ENCODE measurements around the gene ACO2.

DNA sequence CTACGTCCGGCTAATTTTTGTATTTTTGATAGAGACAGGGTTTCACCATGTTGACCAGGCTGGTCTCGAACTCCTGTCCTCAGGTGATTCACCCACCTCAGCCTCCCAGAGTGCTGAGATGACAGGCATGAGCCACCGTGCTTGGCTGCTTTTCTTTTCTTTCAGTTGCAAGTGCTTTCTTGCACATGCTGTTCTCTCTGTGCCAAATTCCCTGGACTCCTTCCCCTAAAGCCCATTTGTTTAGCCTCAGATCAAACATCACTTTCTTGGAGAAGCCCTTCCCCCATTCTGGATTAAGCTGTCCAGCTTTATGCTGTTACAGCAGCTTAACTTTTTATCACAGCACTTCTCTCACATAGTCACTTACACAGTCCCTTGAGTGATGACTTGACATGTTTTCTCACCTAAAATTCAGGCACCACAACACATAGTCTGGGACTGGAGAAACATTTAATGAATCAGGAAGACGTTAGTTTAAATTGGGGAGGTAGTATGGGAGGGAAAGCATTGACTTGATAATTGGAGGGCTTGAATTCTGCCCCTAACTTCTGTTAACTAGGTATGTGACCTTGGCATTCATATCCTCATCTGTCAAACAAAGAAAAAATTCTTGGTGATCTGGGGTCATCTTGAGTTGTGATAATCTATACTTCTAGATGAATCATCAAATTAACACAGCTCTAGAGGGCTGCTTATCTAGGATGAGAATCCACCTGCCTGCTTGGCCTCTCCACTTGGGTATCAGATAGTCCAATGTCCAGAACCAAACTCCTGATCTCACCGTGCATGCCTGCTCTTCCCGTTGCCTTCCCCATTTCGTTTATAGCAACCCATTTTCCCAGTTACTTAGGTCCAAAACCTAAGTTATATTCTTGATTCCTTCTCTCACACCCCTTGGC lies 18.4 kb downstream of the ACO2 start:
- TF ChIP-seq, protein P1, sequence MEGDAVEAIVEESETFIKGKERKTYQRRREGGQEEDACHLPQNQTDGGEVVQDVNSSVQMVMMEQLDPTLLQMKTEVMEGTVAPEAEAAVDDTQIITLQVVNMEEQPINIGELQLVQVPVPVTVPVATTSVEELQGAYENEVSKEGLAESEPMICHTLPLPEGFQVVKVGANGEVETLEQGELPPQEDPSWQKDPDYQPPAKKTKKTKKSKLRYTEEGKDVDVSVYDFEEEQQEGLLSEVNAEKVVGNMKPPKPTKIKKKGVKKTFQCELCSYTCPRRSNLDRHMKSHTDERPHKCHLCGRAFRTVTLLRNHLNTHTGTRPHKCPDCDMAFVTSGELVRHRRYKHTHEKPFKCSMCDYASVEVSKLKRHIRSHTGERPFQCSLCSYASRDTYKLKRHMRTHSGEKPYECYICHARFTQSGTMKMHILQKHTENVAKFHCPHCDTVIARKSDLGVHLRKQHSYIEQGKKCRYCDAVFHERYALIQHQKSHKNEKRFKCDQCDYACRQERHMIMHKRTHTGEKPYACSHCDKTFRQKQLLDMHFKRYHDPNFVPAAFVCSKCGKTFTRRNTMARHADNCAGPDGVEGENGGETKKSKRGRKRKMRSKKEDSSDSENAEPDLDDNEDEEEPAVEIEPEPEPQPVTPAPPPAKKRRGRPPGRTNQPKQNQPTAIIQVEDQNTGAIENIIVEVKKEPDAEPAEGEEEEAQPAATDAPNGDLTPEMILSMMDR (IDR thresholded peaks at IDR 0.05; ENCODE audit: insufficient read depth, low read depth, low read length): no peak
- no peak for TF ChIP-seq EZH2 (IDR thresholded peaks at IDR 0.05; ENCODE audit: insufficient read depth, low read length)

Data from astrocyte (in vitro differentiated cells and primary cell).